Measurements from ENCODE around the gene ZNF679. TPM values are rescaled to one million over a fixed set of nuclear protein-coding genes. Genes with fewer than 3 reads are reported as not detected.

The ZNF679 gene
- total and polyA plus RNA-seq, 12 donors: not detected

DNA sequence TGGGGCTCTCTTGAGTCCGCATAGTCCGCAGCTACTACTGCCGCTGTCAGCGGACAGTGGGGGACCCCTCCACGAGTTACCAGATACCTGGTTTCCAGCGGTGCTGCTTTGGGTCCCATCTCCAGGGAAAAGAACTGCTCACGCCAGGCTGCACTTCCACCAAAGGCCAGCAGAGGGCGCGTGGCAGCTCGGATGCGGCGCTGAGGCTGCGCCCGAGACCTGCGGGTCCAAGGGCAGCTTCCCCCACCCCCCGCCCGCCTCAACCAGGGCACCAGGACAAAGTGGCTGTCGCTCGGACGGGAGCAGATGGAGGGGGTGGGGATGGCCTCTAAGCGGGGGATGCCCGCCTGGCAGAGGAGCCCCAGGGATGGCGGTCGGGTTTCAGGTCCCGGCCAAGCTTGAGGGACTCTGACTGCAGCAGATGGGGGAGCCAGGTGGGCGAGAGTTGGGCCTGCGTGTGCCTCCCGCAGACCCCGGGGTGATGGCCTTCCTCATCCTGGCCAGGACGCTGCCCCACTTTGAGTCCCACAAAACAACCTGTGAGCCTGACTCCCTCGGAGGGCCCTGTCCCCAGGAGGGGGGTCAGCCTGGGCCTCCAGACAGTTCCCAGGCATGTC, 45.0 kb upstream of the ZNF679 start:
- intact Hi-C loops (cut with DNase I): loop anchor here (5.0 kb wide), 1 partner anchor 434 kb away; no protein-coding TSS in a partner anchor
- no peak overlapping the region for H3K4me3 ChIP-seq
- TF ChIP-seq, protein P1, sequence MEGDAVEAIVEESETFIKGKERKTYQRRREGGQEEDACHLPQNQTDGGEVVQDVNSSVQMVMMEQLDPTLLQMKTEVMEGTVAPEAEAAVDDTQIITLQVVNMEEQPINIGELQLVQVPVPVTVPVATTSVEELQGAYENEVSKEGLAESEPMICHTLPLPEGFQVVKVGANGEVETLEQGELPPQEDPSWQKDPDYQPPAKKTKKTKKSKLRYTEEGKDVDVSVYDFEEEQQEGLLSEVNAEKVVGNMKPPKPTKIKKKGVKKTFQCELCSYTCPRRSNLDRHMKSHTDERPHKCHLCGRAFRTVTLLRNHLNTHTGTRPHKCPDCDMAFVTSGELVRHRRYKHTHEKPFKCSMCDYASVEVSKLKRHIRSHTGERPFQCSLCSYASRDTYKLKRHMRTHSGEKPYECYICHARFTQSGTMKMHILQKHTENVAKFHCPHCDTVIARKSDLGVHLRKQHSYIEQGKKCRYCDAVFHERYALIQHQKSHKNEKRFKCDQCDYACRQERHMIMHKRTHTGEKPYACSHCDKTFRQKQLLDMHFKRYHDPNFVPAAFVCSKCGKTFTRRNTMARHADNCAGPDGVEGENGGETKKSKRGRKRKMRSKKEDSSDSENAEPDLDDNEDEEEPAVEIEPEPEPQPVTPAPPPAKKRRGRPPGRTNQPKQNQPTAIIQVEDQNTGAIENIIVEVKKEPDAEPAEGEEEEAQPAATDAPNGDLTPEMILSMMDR (IDR thresholded peaks at IDR 0.05): peak; percentile 52 to 78 (median 71)
- TF ChIP-seq POLR2A (IDR thresholded peaks at IDR 0.05): no peak
- H3K9me3 ChIP-seq (replicated peaks in 1 of 3): no peaks in the 10 kb centered on the region
- H3K36me3 ChIP-seq (replicated peaks in 1 of 2): no peaks in the 10 kb centered on the region
- H3K4me1 ChIP-seq (replicated peaks in 1 of 2): no peaks in the 10 kb centered on the region
- peak in 5 of 7 donors; percentile 22 to 58 (median 34) for DNase-seq
- H3K27me3 ChIP-seq: peaks cover 18% of the 10 kb centered on the region
- WGBS, 4 donors: 4 to 51% (median 21%) methylated on average over 11 to 31 of the region's 31 CpGs
- no peak overlapping the region for H3K27ac ChIP-seq

DNA sequence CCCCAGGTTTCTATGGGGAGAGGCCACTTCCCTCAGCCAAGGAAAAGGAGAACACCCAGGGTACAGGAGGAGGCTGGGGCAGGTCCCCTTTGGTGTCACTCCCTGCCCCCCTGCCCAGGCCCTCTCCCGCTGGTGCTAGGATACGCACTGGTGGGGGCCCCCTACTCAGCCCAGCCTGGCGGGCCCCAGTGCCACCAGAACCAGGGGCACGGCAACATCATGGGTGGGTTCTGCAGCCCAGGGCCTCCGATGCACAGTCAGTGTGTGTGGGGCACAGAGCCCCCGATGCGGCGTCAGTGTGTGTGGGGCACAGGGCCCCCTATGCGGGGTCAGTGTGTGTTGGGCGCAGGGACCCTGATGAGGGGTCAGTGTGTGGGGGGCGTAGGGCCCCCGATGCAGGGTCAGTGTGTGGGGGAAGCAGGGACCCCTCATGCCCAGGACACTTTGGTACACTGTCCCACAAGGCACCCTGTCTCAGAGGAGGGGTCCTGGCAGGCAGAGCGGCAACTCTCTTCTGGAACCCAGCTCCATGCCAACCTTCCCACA, 44.4 kb upstream of the ZNF679 start:
- no peaks in the 10 kb centered on the region for H3K36me3 ChIP-seq (replicated peaks in 1 of 2)
- TF ChIP-seq, protein P1 (IDR thresholded peaks at IDR 0.05): no peak
- TF ChIP-seq POLR2A (IDR thresholded peaks at IDR 0.05): no peak
- 95 to 98% (median 96%) methylated on average over 6 to 13 of the region's 13 CpGs for WGBS, 4 donors

DNA sequence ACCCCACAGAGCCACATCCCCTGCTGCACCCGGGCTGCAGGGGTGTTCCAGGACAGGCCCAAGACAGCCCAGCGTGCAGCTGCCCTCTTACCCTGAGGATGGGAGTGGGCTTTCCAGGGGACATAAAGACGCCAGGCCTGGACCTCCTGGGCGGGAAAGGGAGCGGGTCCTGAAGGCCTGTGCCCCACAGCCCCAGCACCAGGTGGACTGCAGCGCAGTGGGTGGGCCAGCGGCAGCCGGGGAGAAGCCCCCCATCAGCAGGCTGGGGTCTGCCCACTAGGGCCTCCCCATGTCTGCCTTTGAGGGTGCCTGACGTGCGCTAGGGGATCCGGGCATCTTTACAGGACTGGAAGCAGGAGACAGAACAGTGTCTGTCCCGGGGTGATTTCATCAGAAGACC, 43.9 kb upstream of the ZNF679 start:
- Histone ChIP-seq H3K4me1 (replicated peaks in 1 of 2) (no peaks in the 10 kb centered on the region), H3K36me3 (replicated peaks in 1 of 2) (no peaks in the 10 kb centered on the region), H3K27me3 (peaks cover 18% of the 10 kb centered on the region), H3K9me3 (replicated peaks in 1 of 3) (no peaks in the 10 kb centered on the region), H3K27ac (no peak overlapping the region), H3K4me3 (no peak overlapping the region)
- intact Hi-C loops (cut with DNase I): loop anchor here (5.0 kb wide), 1 partner anchor 433 kb away; no protein-coding TSS in a partner anchor
- TF ChIP-seq, protein P1 (IDR thresholded peaks at IDR 0.05): no peak
- TF ChIP-seq POLR2A (IDR thresholded peaks at IDR 0.05): no peak
- 84 to 94% (median 88%) methylated on average over 4 to 12 of the region's 12 CpGs for WGBS, 4 donors
- DNase-seq: no peak

More for the DNA sequence above, 44.4 kb upstream of the ZNF679 start:
- no peak overlapping the region for H3K27ac ChIP-seq
- H3K9me3 ChIP-seq (replicated peaks in 1 of 3): no peaks in the 10 kb centered on the region
- no peak for DNase-seq
- H3K4me3 ChIP-seq: no peak overlapping the region
- intact Hi-C loops (cut with DNase I): loop anchor here (5.0 kb wide), 1 partner anchor 433 kb away; no protein-coding TSS in a partner anchor
- no peaks in the 10 kb centered on the region for H3K4me1 ChIP-seq (replicated peaks in 1 of 2)
- H3K27me3 ChIP-seq: peaks cover 18% of the 10 kb centered on the region

DNA sequence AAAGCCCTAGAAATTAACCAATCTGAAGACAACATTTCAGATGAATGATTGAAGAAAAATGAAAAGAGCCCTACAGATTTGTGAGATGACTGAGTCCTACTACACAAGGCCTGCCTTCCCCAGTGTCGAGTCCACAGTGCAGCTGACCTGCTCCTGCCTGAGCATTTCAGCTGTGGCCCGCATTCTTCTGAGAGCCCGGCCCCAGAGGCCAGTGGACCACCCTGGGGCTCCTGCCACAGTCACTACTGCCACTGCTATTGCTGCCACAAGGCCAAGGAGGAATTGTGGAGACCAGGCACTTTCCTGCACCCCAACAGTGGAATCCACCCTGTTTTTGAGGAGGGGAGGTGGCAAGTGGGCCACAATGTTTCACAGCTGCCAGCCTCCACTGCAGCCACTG, 40.9 kb upstream of the ZNF679 start:
- Histone ChIP-seq H3K4me3 (no peak overlapping the region), H3K27me3 (peaks cover 6% of the 10 kb centered on the region), H3K9me3 (replicated peaks in 1 of 3) (no peaks in the 10 kb centered on the region), H3K36me3 (replicated peaks in 1 of 2) (no peaks in the 10 kb centered on the region), H3K27ac (no peak overlapping the region), H3K4me1 (replicated peaks in 1 of 2) (no peaks in the 10 kb centered on the region)
- 56 to 67% (median 67%) methylated on average over 3 of the region's 3 CpGs for WGBS, 4 donors
- intact Hi-C loops (cut with DNase I): no loop called here
- TF ChIP-seq POLR2A (IDR thresholded peaks at IDR 0.05): no peak
- TF ChIP-seq, protein P1 (IDR thresholded peaks at IDR 0.05): no peak
- DNase-seq: no peak
